Upper lobe of left lung (tissue), 4 donors: Measurements from ENCODE around the gene DLG2.

Source experiments
- CTCF ChIP-seq, 6 experiments: fragments of 450-650 bp in 4 of 6; fragments of 200-600 bp in 2 of 6; sonication (generic) in 2 of 6; IDR thresholded peaks; one replicate each; pipeline ENCODE4 v1.5.1; 2016 to 2019; ENCODE audit warnings: antibody characterized with exemption in 6 of 6
- POLR2A ChIP-seq, 4 donors: fragments of 450-650 bp; IDR thresholded peaks; one replicate each; pipeline ENCODE4 v1.5.1; 2016 to 2017; ENCODE audit warnings: antibody characterized with exemption in 4 of 4, mild to moderate bottlenecking in 2 of 4

- no peak for TF ChIP-seq CTCF (IDR thresholded peaks at IDR 0.05)
- TF ChIP-seq POLR2A (IDR thresholded peaks at IDR 0.05): no peak
These were observed 2190.3 kb downstream of the DLG2 start for GRCh38 chr11:83436855-83437254.
